ENCODE measurements around the gene MEIOSIN. TPM values are rescaled to one million over a fixed set of nuclear protein-coding genes. Genes with fewer than 3 reads are reported as not detected.

Gene MEIOSIN
- total and polyA plus RNA-seq, 9 of the 15 experiments (the other 6 are each of a cell fraction or from before 2014, with no cell fraction given) = 0.06 to 2.0 (median 0.76) TPM

- in situ Hi-C loops (cut with MboI) (no loop called here), intact Hi-C loops (cut with micrococcal nuclease) (no loop called here)
- peak overlapping the region; percentile 95 for H3K4me3 ChIP-seq
- TF ChIP-seq UBTF (IDR thresholded peaks at IDR 0.05; ENCODE audit: borderline replicate concordance in 1 of 2, low read depth in 2 of 2, low read length in 2 of 2) (no peak), FOS (IDR thresholded peaks at IDR 0.05; ENCODE audit: extremely low read depth, insufficient read length) (no peak), THAP12 (CRISPR knock-in tag; IDR thresholded peaks at IDR 0.05) (no peak), CHD1 (IDR thresholded peaks at IDR 0.05; ENCODE audit: low read length) (peak; percentile 45), RUNX1 (IDR thresholded peaks at IDR 0.05; ENCODE audit: low read depth) (0 out of 2 replicates have a peak, but pooled peaks have one; percentile 27), TRIM24 (IDR thresholded peaks at IDR 0.05) (no peak), KDM5B (IDR thresholded peaks at IDR 0.05; ENCODE audit: insufficient replicate concordance, low read depth, low read length) (peak; percentile 12), STAT5B (CRISPR knock-in tag; IDR thresholded peaks at IDR 0.05) (no peak), E2F6 (IDR thresholded peaks at IDR 0.05; ENCODE audit: borderline replicate concordance in 1 of 2, extremely low read depth in 1 of 2, insufficient read depth in 1 of 2, insufficient read length in 1 of 2, low read depth in 1 of 2, low read length in 1 of 2, poor library complexity in 1 of 2, severe bottlenecking in 1 of 2) (no peak)
- H3K9ac ChIP-seq (ENCODE audit: insufficient read depth in 1 of 2, low read depth in 2 of 2, low read length in 2 of 2) = peak overlapping the region; percentile 77 to 99
- TSS peak; percentile 59 for BruUV-seq (replicated peaks)
- H3K9me3 ChIP-seq (replicated peaks; ENCODE audit: control insufficient read depth, insufficient read depth, low read depth, low read length) = no peaks in the 10 kb centered on the region
- H3K27me3 ChIP-seq (ENCODE audit: control insufficient read depth in 2 of 2, insufficient read depth in 2 of 2, low read length in 2 of 2) = no peaks in the 10 kb centered on the region
- peaks cover 4% of the 10 kb centered on the region for H3K9me1 ChIP-seq (ENCODE audit: control insufficient read depth, insufficient read depth, low read length)
- POLR2A ChIA-PET = interaction anchor here (0.7 to 1.8 kb wide), 4 partner anchors 10 to 922 kb away, joined by 5 to 9 read pairs (median 8); partner anchors contain the start of gene DMPK
- peaks cover 19% of the 10 kb centered on the region for H3K79me2 ChIP-seq (ENCODE audit: control insufficient read depth, insufficient read depth, low read length)
- peak overlapping the region; percentile 83 for H3K27ac ChIP-seq (ENCODE audit: extremely low read depth, low read depth, low read length)
- FAIRE-seq (no peak), ATAC-seq (no peak), DNase-seq (ENCODE audit: extremely low read depth in 1 of 4, low spot score in 3 of 4) (no peak)
- peak overlapping the region; percentile 86 for H3K4me2 ChIP-seq (ENCODE audit: insufficient read depth, low read length)
- H3K36me3 ChIP-seq (ENCODE audit: control insufficient read depth, insufficient read depth, low read length) = peaks cover 38% of the 10 kb centered on the region; the same call in 2 of the 3 replicates
- CTCF ChIA-PET (ENCODE audit: low intra/inter-chr PET ratio) = no interaction called here
- peaks cover 3% of the 10 kb centered on the region for H4K20me1 ChIP-seq (replicated peaks; ENCODE audit: control insufficient read depth, insufficient read depth, low read length)
- peak overlapping the region; percentile 93; the same call in 1 of the 2 replicates for H2AFZ ChIP-seq (ENCODE audit: low read depth, low read length)
- WGBS (ENCODE audit: insufficient coverage, low coverage, missing lambda C conversion rate) = 12% methylated on average over 16 of the region's 31 CpGs
- peaks cover 19 to 27% of the 10 kb centered on the region in 2 experiments for H3K4me1 ChIP-seq (replicated peaks in 1 of 2; ENCODE audit: control insufficient read depth in 2 of 2, insufficient read depth in 2 of 2, low read length in 2 of 2)
Measured at GRCh38 chr19:45791744-45792469, 58.7 kb downstream of the MEIOSIN start.
